Activated naive CD4-positive, alpha-beta T cell (primary cell): ENCODE data around the gene MECP2.
A peak's percentile ranks its signal among the peaks of the same experiment; 100 is the strongest.
"Not testable (repeated sequence)": the region's sequence is repeated elsewhere in the genome, so short reads cannot be mapped to it uniquely, and the experiment has no call there.

Experiments used
- DNase-seq, 4 experiments: peaks; one replicate each; lab custom pipeline; 2025; lab: John Stamatoyannopoulos, UW

Gene MECP2

DNA sequence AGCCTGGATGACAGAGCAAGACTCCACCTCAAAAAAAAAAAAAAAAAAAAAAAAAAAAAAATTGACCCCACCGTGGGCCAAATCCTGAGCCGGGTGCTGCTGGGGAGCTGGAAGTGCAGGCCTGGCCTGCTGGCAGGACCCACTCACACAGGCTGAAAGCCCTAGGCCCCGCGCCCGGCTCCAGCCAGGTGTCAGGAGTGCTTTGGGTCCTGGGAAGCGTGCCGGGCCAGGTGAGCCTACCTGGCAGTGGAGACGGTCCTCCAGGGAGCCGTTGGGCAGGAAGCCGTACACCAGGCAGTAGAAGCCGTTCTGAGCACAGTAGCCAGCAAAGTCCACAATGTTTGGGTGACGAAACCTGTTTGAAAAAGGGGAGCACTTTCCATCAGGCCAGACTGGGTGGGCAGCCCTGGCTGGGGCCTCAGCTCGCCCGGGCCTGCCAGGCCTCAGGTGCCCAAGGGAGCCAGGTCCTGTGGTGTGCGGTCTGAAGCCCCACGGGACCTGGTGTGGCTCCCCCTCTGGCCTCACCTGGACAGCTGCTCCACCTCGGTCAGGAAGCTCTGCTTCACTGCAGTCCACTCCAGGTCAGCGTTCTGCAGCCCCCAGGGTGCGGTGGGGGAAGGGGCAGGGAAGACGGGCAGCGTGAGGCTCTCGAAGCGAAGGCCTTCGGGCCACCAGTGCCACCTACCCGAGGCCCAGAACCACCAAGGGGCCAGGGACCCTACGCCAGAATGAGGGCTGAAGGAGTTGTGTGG, 79.6 kb downstream of the MECP2 start:
- no peak for DNase-seq

DNA sequence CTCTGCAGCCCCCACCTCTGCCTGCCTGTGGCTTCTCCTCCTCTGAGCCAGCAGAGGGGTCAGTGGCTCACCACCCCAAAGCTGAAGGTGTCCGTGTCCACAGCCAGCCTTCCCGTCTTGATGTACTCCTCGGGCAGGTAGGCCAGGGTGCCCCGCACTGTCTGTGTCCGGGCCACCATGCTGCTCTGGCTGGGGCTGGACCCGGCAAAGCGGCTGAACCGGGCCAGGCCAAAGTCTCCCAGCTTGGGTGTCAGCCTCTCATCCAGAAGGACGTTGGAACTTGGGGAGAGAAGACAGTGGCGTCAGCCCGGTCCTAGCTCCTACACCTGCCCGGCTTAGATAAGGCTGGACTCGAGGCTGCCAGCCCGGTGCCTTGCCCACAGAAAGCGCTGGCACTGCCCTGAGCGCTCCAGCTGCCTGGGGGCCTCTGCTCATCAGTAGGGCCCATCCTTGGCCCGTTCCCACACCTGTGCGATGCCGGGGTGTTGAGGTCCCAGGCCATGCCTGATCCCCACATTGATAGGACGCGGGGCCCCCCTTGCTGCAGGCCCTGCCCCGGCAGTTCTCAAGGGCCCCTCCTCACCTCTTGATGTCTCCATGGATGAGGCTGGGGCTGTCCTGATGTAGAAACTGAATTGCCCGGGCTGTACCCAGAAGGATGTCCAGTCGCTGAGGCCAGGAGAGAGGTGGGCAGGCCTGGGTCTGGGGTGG, 81.0 kb downstream of the MECP2 start:
- DNase-seq = no peak

DNA sequence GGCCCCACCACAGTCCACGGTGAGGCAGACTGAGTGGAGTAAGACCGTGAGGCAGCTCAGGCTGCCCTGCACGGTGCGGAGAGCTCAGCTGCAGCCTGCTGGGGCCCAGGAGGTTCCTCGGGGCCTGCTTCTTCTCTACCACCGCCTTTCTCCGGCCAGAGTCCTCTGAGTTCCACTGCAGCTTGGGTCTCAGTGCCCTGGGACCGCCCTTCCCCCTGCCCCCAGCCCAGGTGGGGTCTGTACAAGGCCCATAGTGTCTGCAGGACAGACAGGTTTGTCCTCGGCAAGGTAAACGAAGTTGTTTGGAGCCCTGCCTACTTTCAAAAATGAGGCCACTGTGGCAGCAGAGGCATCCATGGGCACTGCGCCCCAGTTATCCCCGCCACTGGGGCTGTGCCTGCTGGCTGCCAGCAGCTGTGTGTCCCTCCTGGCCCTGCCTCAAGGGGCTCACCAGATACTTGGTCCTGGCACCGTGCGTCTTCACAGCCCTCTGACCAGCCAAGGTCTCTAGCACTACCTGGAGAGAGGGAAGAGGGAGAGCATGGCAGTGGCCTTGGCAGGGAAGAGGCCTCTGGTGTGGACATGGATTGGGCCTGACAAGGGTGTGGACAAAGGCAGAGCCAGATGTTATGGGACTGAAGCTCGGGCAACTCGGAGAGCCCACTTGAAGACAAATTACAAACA, 81.8 kb downstream of the MECP2 start:
- no peak for DNase-seq

DNA sequence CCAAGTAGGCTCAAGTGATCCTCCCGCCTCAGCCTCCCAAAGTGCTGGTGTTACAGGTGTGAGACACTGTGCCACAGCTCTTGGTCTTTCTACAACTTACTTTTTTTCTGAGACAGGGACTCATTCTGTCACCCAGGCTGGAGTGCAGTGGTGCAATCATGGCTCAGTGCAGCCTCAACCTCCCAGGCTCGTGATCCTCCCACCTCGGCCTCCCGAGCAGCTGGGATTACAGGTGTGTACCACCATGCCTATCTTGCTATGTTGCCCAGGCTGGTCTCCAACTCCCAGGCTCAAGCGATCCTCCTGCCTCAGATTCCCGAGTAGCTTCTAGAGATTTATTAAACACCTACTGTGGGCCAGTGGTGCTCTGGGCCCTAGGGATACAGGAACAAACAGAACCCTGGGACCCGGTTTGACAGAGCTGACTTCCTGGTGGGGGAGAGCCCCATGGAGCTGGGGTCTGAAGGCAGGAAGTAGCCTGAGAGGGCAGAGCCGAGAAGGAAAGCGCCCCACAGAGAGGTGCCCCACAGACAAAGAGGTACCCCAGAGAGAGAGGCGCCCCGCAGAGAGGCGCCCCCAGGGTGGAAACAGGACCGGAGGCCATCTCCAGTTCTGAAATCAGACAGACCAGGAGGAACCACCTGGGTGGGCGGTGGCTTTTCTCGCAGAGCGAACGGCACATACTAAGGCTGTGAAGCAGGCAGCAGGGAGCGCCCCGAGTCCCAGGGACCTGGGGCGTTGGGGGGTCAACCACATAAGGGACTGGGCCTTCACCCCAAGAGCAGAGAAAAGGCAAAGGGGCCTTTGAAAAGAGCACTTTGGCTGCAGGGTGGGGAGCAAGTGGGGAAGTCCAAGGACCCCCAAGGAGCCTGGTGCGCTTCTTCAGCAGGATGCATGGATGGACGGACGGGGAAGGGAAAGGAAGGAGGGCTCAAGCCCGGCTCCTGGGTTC, 82.8 kb downstream of the MECP2 start:
- DNase-seq = no peak

DNA sequence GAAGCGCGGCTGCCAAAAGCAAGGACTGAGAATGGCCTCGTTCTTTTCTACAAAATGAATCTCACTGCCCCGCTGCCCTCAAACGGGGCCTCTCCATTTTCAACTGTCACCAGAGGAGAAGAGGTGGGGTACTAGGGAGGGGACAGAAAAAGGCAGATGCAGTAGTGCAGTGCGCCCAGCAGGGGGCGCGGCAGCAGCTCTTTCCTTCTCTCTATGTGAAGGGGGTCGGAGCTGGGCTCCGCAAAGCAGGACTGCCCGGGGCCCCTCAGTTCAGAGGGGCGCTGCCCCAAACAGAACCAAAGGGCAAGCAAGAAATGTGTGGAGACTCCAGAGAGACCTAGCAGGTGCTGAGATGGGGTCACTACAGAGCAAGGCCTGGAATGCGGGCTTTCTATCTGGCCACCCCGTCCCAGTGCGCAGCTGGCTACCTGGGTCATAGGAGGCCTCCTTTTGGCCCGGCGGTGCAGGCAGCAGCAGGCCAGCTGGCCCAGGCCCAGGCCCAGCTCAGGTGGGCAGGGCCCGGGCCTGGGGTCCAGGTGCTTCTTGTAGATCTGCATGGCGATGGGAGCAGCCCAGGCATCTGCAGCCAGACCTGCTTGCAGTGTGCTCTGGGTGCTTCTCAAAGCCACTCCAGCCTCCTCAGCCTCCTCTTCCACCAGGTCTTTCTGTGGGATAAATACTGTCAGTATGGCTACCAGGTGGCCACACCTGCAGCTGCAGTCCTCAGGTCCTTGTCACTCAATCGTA, 83.7 kb downstream of the MECP2 start:
- DNase-seq = peak in 2 of 4 experiments; percentile 10 to 32

DNA sequence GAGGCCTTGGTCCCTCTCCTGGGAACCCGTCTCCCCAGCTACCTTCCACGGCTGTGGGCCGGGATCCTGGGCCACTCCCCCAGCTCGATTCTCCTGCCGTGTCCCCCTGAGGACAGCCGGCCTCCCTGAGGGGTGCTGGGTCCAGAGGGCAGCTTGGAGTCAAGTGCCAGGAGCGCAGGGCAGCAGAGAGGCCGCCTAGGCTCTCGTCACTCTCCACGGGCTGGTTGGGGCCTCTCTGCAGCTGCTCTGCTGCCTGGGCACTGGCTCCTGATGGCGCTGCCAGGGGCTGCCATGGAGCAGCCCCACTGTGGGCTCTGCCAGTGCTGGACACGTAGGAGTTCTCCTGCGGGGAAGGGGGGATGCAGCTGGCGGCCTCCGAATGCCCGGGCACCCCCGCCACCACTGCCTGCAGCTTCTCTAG, 84.5 kb downstream of the MECP2 start:
- DNase-seq = no peak

DNA sequence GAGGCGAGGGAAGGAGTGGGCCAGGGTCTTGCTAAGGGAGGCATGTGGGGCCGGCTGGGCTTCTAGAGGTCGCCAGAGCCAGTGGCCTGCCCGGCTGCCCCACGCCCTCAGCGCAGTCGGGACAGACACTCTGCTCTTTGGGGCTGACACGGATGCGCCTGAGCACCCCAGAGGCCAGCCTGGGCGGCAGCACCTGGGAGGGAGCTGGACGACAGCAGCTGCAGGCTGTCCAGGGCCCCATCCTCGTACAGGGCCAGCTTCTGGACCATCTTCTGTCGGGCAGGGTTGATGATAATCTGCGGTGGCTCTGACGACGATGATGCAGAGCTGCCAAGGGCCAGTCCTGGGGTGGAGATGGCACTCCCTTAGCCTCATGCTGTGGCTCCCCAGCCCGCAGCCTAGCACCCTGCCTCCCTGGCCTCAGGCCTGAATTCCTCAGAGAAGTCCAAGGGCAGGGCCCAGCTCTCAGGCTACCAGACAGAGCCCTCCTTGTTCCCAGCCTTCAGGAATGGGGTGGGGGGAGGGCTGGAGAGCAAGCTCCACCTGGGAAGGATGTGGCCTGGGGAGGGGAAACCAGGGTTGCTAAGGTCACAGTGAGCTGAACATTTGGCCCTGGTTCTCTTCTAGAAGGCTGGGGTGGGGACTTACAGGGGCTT, 85.1 kb downstream of the MECP2 start:
- DNase-seq = no peak

DNA sequence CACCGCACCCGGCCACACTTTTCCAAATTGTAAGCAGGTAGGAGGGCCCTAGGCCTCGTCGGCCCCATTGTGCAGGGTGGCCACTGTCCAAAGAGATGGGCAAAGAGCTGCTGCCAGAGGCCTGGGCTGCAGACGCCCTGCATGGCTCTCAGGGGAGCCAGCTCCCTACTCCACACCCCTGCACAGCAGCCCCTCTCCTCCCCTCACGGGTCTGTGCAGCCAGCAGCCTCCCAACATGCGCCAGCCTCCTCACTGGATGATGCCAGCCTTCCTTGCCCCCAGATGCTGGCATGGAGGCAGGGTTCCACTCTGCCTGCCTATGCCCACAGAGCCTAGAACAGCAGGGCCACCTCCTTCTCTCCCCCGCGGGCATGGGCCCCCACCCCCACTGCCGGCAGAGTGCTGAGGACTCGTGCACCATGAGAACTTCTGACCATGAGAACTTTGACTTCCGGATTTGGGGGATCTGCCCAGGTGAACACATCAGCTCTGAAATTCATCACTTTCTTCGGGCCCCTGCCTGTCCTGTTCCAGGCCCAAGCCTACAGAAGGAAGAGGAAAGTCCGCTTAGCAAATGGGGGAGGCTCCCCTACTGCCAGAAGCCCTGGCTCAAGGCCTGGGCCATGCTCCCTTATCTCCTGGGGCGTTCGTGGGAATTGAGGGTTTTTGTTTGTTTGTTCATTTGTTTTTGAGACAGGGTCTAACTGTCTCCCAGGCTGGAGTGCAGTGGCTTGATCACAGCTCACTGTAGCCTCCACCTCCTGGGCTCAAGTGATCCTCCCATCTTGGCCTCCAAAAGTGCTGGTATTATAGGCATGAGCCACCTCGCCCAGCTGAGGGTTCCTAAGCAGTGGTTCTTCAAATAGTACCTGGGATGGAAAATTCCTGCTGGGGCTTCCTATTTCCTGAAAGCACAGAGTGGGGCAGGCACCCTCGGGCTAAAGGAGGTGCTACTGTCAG, 85.9 kb downstream of the MECP2 start:
- no peak for DNase-seq

DNA sequence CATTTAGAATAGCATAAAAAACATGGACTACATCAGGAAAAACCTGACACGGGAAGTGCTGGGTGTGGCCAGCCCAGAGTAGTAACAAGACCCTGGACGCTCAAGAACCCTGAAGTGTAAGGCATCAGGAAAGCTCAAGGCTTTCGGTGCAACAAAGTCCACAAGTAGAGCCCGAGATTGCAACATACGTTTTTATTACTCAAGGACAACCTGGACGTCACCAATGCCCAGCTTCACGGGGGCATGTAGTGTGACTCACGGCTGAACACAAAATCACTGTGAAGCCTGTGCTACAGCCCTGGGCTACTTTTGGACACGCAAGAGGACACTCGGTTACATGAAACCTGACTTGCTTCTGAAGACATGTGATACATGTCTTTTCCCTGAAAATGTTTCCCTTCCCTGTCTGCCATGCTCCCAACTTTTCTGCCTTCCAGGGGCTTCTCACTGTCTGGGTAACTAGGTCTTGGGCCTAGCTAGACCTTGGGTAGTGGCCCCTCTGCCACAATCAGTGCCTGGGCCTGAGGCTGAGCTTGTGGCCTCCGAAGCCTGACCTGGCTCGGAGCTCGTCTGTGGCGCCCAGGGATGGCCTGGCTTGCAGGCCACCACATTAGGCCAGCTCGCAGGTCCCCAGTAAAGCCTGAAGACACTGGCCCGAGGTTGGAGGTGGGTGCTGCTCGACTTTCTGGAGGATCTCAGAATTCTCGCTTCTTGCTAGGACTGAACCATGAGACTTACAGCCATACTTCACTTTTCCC, 87.0 kb downstream of the MECP2 start:
- DNase-seq = no peak

DNA sequence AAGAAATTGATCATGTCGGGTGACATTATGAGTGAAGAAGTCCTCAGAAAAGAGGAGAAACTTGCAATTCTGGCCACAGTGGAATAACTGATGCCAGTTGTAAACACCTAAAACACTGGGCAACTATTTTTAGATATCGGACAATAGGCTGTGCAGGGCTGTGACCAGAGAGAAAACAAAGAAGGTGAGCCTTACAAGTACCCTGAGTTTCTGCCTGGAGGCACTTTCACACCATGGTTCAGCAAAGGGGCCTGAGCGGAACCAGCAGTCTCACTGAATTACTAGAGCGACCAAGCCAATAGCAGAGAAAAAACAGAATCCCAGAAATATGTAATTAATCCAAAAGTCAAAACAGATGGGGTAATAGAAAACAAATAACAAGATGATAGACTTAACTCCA, 89.0 kb downstream of the MECP2 start:
- DNase-seq = no peak

DNA sequence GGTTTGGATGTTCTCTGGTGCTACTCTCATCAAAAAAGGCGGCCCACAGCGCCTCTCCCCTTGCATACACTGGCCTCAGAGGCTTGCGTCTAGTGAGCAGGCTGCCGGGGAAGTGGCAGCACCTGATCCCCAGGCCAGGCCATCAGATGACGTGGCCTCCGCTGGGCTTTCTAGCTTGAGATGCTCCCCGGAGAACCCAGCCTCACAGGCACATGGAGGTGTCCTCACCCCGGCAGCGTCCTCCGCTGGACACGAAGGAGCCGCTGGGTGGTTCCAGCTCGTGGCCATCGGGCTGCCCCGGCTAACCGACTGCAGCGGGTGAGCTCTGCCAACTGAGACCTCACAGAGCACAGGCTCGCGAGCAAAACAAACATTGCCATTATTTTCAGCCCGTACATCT, 90.6 kb downstream of the MECP2 start:
- no peak for DNase-seq

DNA sequence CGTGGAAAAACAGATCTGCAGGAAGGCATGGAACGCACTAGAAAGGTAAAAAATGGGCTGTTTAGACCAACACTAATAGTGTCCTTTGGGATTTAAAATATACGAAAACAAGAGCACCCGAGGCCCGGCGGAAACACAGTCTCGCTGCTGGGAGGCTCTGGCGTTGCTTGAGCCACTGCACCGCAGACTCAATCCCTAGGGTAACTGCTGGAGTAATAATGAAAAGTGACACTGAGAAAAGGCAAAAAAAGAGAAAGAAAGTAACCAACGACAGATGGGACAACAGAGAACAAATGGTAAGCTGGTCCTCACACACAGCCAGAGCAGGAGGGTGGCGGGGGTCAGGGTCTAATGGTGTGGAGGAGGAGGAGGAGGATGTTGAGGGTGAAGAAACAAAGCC, 93.2 kb downstream of the MECP2 start:
- DNase-seq = no peak

DNA sequence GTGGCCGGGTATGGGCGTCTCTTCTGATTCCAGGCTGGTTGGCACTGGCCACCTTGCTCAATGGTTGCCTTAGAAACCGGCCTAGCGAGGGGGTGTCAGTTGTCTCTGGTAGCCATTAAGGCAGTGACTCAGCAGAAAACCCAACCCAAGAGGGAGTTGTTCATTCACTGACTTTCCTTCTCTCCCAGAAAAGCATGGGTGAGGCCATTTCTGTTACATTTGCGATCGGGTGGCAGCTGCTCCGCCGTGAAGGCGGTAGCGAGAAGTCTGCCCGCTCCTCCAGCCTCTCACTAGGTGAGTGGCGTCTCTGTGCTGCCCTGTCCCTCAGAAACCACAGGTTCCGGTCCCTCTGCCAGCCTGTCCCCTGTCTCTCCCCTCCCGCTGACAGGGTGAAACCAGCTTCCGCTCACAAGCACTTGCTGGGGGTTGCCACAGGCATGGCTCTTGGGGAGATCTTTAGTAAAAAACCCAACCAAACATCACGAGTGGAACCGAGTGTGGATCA, 95.2 kb downstream of the MECP2 start:
- no peak for DNase-seq

DNA sequence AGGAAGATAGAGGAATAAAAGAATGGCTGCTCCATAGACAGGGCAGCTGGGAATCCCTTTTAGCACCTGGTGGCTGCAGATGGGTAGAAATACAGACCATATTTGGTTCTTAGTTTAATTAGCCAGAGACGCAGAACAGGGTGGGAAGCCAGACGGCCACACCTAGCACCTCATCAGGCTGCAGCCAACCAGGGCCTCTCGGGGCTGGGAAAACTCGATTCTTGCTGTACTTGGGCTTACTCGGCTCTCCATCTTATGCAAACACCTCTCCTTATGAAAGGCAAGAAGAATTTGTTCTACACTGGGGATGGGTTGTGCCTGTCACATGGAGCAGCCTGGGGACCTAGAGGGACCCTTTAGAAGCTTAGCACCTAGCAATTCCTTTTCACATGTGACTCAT, 97.5 kb downstream of the MECP2 start:
- DNase-seq = no peak

DNA sequence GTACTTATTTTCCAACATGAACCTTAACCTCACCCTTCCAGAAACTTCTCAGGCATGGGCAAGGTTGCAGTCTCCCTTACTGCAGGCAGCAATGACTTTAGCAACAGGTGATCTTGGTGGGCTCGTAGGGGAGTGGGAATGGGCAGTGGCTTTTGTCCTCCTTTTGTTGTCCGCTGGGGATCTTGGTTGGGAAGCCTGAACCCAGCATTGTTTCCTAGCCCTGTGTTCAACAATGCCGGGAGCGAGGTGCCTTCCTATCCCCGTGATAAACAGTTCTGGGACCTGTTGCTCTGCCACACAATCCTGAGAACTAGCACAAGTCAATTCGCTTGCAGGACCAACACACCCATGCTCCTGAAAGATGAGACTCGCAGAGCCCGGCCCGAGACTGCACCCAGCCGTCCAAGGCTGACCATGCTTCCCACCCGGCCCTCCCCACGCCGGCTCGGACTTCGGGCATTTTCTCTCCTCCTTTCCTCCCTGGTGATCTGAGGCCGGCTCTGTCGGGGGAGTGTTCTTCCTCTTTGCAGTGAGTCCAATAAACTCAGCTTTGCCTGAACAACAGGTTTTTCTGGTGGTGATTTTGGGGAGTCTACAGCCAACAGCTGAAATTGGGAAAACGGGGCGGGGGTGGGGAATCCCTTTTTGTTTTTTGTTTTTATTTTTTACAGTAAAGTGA, 98.0 kb downstream of the MECP2 start:
- no peak for DNase-seq

DNA sequence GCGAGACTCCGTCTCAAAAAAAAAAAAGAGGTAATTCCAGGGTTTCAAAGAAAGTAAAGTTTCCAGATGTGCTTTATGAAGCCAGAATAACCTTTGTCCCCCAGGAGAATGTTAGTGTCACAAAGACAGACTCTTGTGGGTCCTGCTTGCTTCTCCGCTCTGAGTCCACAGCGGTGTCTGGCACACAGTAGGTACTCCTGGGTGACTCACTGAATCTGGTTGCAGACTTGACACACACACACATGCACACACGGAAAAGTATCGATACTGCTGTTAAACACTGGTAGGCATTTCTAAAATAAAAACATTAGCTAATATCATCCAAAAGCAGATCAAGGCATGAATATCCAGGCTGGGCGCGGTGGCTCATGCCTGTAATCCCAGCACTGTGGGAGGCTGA, 102.0 kb downstream of the MECP2 start:
- DNase-seq = no peak

DNA sequence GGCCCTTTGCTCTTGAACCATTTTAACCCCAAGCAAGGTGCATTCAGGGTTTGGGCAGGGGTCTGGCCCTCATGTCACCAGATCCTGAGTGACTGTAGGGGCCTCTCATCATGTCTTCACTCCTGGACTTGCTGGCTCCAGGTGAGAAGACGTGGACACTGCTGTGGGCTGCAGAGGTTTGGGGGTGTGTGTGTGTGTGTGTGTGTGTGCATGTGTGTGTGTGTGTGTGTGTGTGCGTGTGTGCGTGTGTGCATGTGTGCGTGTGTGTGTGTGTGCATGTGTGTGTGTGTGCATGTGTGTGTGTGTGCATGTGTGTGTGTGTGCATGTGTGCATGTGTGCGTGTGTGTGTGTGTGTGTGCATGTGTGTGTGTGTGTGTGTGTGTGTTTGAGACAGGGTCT, 103.1 kb downstream of the MECP2 start:
- DNase-seq = not testable (repeated sequence)

DNA sequence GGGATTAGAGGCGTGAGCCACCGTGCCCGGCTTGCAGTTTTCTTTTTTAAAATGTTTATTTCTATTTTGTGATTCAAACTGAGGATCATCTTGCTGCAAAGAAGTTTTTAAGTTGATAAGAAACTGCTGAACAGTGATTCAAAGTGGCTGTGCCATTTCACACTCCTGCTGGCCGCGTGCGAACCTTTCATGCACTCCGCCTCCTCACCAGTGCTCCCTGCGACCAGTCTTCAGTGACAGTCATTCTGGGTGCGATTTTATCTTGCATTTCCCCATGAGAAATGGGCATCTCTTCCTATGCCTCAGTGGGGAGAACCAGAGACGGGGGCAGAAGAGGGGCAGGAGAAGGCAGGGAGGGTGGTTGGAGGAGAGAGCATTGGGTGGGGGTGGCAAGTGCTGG, 103.5 kb downstream of the MECP2 start:
- DNase-seq = no peak
